ENCODE measurements around the gene GSTT2.
"Not testable (repeated sequence)": the region's sequence is repeated elsewhere in the genome, so short reads cannot be mapped to it uniquely, and the experiment has no call there.

Gene GSTT2

DNA sequence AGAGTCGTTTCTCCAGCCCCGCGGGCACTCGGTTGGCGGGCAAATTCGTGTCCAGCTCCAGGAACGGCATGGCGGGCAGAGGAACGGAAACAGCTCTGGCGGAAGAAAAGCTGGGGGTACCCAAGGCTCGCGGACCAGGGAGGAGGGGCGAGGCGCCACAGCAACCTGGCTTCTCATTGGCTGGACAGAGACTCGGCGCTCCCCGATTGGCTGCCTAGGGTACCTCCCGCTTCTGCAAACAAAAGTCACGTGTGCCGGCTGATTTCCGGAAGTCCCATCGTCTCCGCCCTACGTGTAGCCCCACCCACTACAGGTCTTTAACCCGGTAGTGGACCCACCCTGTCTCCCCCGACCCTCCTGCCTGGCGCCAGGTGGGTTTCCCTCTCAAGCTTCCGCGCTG is 5.6 kb upstream of the GSTT2 start, which contains the start of gene DDT:
DDT (minus strand) TSS at position 97 of the 400 bp plus-strand sequence; CDS start at position 70, 27 bp downstream.
- H3K4me3 ChIP-seq (ENCODE audit: insufficient read depth, low read depth, low read length, poor library complexity, severe bottlenecking); DNase-seq; H3K27me3 ChIP-seq (replicated peaks; ENCODE audit: control insufficient read depth, insufficient read depth, low read length, poor library complexity, severe bottlenecking); H3K4me1 ChIP-seq (ENCODE audit: control insufficient read depth, insufficient read depth, low read length, poor library complexity, severe bottlenecking); H3K27ac ChIP-seq (ENCODE audit: insufficient read depth, low read length, poor library complexity, severe bottlenecking); H3K9me3 ChIP-seq (ENCODE audit: control insufficient read depth, low read length): not testable (repeated sequence)
- H3K36me3 ChIP-seq (ENCODE audit: control insufficient read depth, insufficient read depth, low read length) = peaks cover 25% of the 10 kb centered on the region

- not testable (repeated sequence) for H3K9me3 ChIP-seq (ENCODE audit: control insufficient read depth, low read length); H3K27ac ChIP-seq (ENCODE audit: insufficient read depth, low read length, poor library complexity, severe bottlenecking); DNase-seq; H3K27me3 ChIP-seq (replicated peaks; ENCODE audit: control insufficient read depth, insufficient read depth, low read length, poor library complexity, severe bottlenecking); H3K4me1 ChIP-seq (ENCODE audit: control insufficient read depth, insufficient read depth, low read length, poor library complexity, severe bottlenecking); H3K4me3 ChIP-seq (ENCODE audit: insufficient read depth, low read depth, low read length, poor library complexity, severe bottlenecking)
- peaks cover 20% of the 10 kb centered on the region for H3K36me3 ChIP-seq (ENCODE audit: control insufficient read depth, insufficient read depth, low read length)
Observed at GRCh38 chr22:23974836-23975352, 5.0 kb upstream of the GSTT2 start.

DNA sequence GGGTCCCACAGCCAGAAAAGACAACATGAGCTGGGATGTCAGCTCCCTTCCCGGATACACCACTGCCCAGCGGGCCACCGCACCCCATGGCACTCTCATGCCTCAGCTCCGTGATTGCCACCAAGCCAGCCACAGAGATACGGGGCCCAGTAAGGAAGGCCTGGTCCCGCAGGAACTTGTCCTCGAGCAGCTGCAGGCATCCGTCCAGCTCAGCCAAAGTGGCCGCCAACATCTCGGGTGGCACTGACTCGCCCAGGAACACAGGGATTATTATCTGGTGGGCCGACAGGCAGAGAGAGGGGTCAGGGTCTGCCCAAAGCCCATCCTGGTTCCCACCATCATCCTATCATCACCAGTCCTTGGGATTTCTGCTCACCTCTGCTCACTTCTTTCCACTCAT is 2.6 kb upstream of the GSTT2 start:
- H3K36me3 ChIP-seq (ENCODE audit: control insufficient read depth, insufficient read depth, low read length); H3K4me1 ChIP-seq (ENCODE audit: control insufficient read depth, insufficient read depth, low read length, poor library complexity, severe bottlenecking); H3K9me3 ChIP-seq (ENCODE audit: control insufficient read depth, low read length); H3K27ac ChIP-seq (ENCODE audit: insufficient read depth, low read length, poor library complexity, severe bottlenecking); H3K27me3 ChIP-seq (replicated peaks; ENCODE audit: control insufficient read depth, insufficient read depth, low read length, poor library complexity, severe bottlenecking); DNase-seq; H3K4me3 ChIP-seq (ENCODE audit: insufficient read depth, low read depth, low read length, poor library complexity, severe bottlenecking): not testable (repeated sequence)

DNA sequence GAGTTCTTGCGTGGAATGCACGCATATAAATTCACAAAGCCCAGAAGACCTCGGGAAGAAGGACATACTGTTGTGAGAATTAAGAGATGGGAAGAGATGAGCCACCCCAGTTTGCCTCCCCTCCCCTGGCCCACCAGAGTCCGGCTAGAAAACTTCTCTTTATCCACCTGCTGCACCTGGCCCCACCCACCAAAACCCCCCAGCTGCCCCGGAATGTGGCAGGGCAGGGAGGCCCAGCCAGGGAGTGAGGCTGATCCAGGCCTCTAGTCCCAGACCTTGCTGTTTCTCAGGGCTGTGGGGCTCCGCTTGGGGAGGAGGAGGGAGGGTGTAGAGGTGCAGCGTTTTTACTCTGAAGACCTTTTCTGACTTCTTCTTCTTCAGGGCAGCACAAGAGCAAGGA is 633 bp downstream of the GSTT2 start:
- not testable (repeated sequence) for H3K27ac ChIP-seq (ENCODE audit: insufficient read depth, low read length, poor library complexity, severe bottlenecking); H3K27me3 ChIP-seq (replicated peaks; ENCODE audit: control insufficient read depth, insufficient read depth, low read length, poor library complexity, severe bottlenecking); H3K4me3 ChIP-seq (ENCODE audit: insufficient read depth, low read depth, low read length, poor library complexity, severe bottlenecking); H3K36me3 ChIP-seq (ENCODE audit: control insufficient read depth, insufficient read depth, low read length); H3K9me3 ChIP-seq (ENCODE audit: control insufficient read depth, low read length); DNase-seq; H3K4me1 ChIP-seq (ENCODE audit: control insufficient read depth, insufficient read depth, low read length, poor library complexity, severe bottlenecking)

DNA sequence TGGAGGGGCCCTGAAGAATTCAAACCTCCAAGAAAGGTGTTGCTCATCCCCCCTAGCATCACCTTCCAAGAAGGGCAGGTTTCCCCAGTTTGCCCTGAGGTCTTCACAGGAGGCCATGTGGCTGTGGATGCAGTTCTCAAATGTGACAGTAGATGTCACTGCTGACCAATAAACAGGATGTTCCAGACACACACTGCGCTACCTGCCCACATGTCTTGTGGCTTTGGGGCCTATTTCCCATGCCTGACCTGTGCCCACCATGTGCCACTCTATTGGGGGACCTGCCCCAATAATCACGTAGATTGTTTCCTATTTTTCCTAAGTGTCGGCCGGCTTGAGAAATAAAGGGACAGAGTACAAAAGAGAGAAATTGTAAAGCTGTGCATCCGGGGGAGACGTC is 4.5 kb downstream of the GSTT2 start:
- no peaks in the 10 kb centered on the region for H3K36me3 ChIP-seq (ENCODE audit: control insufficient read depth, insufficient read depth, low read length)
- no peak overlapping the region for H3K27ac ChIP-seq (ENCODE audit: insufficient read depth, low read length, poor library complexity, severe bottlenecking)
- no peak overlapping the region for H3K4me3 ChIP-seq (ENCODE audit: insufficient read depth, low read depth, low read length, poor library complexity, severe bottlenecking)
- H3K4me1 ChIP-seq (ENCODE audit: control insufficient read depth, insufficient read depth, low read length, poor library complexity, severe bottlenecking) = no peaks in the 10 kb centered on the region
- peak in 1 of 3 donors; percentile 54 for DNase-seq
- no peaks in the 10 kb centered on the region for H3K27me3 ChIP-seq (replicated peaks; ENCODE audit: control insufficient read depth, insufficient read depth, low read length, poor library complexity, severe bottlenecking)
- H3K9me3 ChIP-seq (ENCODE audit: control insufficient read depth, low read length) = no peaks in the 10 kb centered on the region

DNA sequence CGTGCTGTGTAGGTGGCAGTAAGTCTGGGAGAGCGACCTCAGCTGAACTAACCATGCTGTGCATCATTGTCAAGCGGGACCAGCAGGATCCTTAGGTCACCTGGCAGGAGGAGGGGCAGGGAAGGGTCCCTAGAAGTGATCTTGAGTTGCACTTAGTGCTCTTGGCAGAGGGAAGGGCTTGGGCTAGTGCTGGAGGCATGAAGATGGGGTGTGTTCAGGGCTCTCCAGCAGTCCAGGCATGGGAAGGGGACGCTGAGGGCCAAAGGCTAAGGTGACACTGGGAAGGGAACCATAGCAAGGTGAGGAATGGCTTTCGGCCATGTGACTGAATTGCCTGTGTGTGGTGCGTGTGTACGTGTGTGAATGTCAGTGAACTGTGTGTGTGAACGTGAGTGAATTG is 6.2 kb downstream of the GSTT2 start:
- not testable (repeated sequence) for DNase-seq; H3K36me3 ChIP-seq (ENCODE audit: control insufficient read depth, insufficient read depth, low read length); H3K9me3 ChIP-seq (ENCODE audit: control insufficient read depth, low read length); H3K27me3 ChIP-seq (replicated peaks; ENCODE audit: control insufficient read depth, insufficient read depth, low read length, poor library complexity, severe bottlenecking); H3K27ac ChIP-seq (ENCODE audit: insufficient read depth, low read length, poor library complexity, severe bottlenecking); H3K4me3 ChIP-seq (ENCODE audit: insufficient read depth, low read depth, low read length, poor library complexity, severe bottlenecking); H3K4me1 ChIP-seq (ENCODE audit: control insufficient read depth, insufficient read depth, low read length, poor library complexity, severe bottlenecking)

GRCh38 chr22:23986538-23987178 is 6.7 kb downstream of the GSTT2 start:
- H3K36me3 ChIP-seq (ENCODE audit: control insufficient read depth, insufficient read depth, low read length); DNase-seq; H3K4me1 ChIP-seq (ENCODE audit: control insufficient read depth, insufficient read depth, low read length, poor library complexity, severe bottlenecking); H3K9me3 ChIP-seq (ENCODE audit: control insufficient read depth, low read length); H3K4me3 ChIP-seq (ENCODE audit: insufficient read depth, low read depth, low read length, poor library complexity, severe bottlenecking); H3K27me3 ChIP-seq (replicated peaks; ENCODE audit: control insufficient read depth, insufficient read depth, low read length, poor library complexity, severe bottlenecking); H3K27ac ChIP-seq (ENCODE audit: insufficient read depth, low read length, poor library complexity, severe bottlenecking): not testable (repeated sequence)

GRCh38 chr22:23989583-23990244 is 9.8 kb downstream of the GSTT2 start:
- H3K9me3 ChIP-seq (ENCODE audit: control insufficient read depth, low read length); H3K4me1 ChIP-seq (ENCODE audit: control insufficient read depth, insufficient read depth, low read length, poor library complexity, severe bottlenecking); H3K36me3 ChIP-seq (ENCODE audit: control insufficient read depth, insufficient read depth, low read length); H3K27ac ChIP-seq (ENCODE audit: insufficient read depth, low read length, poor library complexity, severe bottlenecking); H3K4me3 ChIP-seq (ENCODE audit: insufficient read depth, low read depth, low read length, poor library complexity, severe bottlenecking); H3K27me3 ChIP-seq (replicated peaks; ENCODE audit: control insufficient read depth, insufficient read depth, low read length, poor library complexity, severe bottlenecking); DNase-seq: not testable (repeated sequence)

GRCh38 chr22:23993080-23993479 is 13.1 kb downstream of the GSTT2 start:
- not testable (repeated sequence) for H3K4me3 ChIP-seq (ENCODE audit: insufficient read depth, low read depth, low read length, poor library complexity, severe bottlenecking); H3K27ac ChIP-seq (ENCODE audit: insufficient read depth, low read length, poor library complexity, severe bottlenecking); H3K9me3 ChIP-seq (ENCODE audit: control insufficient read depth, low read length); DNase-seq; H3K27me3 ChIP-seq (replicated peaks; ENCODE audit: control insufficient read depth, insufficient read depth, low read length, poor library complexity, severe bottlenecking); H3K4me1 ChIP-seq (ENCODE audit: control insufficient read depth, insufficient read depth, low read length, poor library complexity, severe bottlenecking); H3K36me3 ChIP-seq (ENCODE audit: control insufficient read depth, insufficient read depth, low read length)

DNA sequence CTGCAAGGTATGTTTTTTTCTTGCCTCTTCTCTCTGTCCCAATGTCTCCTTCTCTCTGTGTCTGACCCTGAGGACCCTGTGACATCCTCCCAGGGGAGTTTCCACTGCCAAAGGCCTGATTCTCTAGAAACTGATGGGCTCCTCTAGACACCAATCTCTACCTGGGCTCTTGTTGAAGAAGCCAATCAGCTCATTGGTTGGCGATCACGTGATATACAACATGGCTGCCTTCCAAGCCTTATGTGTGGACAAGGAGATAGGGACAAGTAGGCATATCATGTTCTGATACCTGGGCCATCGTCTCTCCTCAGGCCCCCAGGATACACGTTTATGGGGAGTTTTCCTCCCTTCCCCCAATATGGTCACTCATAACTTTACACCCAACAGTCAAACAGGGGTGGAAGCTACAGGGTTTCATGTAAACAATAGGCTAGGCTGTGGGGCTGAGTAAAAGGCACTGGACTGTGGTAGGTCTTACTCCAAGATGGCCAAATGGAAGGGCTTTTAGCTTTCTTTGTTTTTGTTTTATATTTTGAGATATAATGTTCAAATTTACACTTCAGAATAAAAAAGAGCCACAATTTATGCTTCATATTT is 13.7 kb downstream of the GSTT2 start:
- not testable (repeated sequence) for H3K27ac ChIP-seq (ENCODE audit: insufficient read depth, low read length, poor library complexity, severe bottlenecking); H3K36me3 ChIP-seq (ENCODE audit: control insufficient read depth, insufficient read depth, low read length); H3K9me3 ChIP-seq (ENCODE audit: control insufficient read depth, low read length); H3K4me1 ChIP-seq (ENCODE audit: control insufficient read depth, insufficient read depth, low read length, poor library complexity, severe bottlenecking); H3K4me3 ChIP-seq (ENCODE audit: insufficient read depth, low read depth, low read length, poor library complexity, severe bottlenecking); DNase-seq; H3K27me3 ChIP-seq (replicated peaks; ENCODE audit: control insufficient read depth, insufficient read depth, low read length, poor library complexity, severe bottlenecking)

Data from effector memory CD4-positive, alpha-beta T cell (primary cell).